ENCODE results near the gene DHRS4L2.

GRCh38 chr14:24040692-24041091 lies 52.0 kb downstream of the DHRS4L2 start:
- no peak for TF ChIP-seq CTCF (conservative IDR thresholded peaks at IDR 0.05)
- no peak for TF ChIP-seq ZFX (IDR thresholded peaks at IDR 0.05)
